ENCODE measurements around the gene HES3.

- TF ChIP-seq CTCF (IDR thresholded peaks at IDR 0.05) (no peak), POLR2A (IDR thresholded peaks at IDR 0.05) (no peak)
These were observed 35.8 kb downstream of the HES3 start for GRCh38 chr1:6279613-6280383.

All from uterus (tissue), 2 donors.